Thymus (tissue), 11 donors: ENCODE data around the gene MRPS34. TPM values are rescaled to one million over a fixed set of nuclear protein-coding genes. Genes with fewer than 3 reads are reported as not detected.
A peak's percentile ranks its signal among the peaks of the same experiment; 100 is the strongest.

Source experiments
- DNase-seq, 9 donors: peaks; one replicate each; pipeline ENCODE4 v3.0.0-alpha.2; 2013; ENCODE audit warnings: low spot score in 9 of 9, low read depth in 6 of 9, missing footprints in 1 of 9
- H3K27ac ChIP-seq, 2 donors: one replicate each; pipeline ENCODE4 v1.5.1; 2013; ENCODE audit warnings: control low read depth in 1 of 2, low read depth in 1 of 2, low read length in 1 of 2, mild to moderate bottlenecking in 1 of 2, moderate library complexity in 1 of 2
- H3K27me3 ChIP-seq, 2 donors: one replicate each; pipeline ENCODE4 v1.5.1; 2013; ENCODE audit warnings: low read length in 1 of 2; ENCODE audit not compliant: control insufficient read depth in 2 of 2, insufficient read depth in 1 of 2
- H3K36me3 ChIP-seq, 2 donors: one replicate each; pipeline ENCODE4 v1.5.1; 2013; ENCODE audit warnings: low read length in 1 of 2, mild to moderate bottlenecking in 1 of 2, moderate library complexity in 1 of 2; ENCODE audit not compliant: control insufficient read depth in 2 of 2, insufficient read depth in 2 of 2
- H3K4me1 ChIP-seq, 2 donors: one replicate each; pipeline ENCODE4 v1.5.1; 2013; ENCODE audit warnings: low read length in 2 of 2; ENCODE audit not compliant: control insufficient read depth in 2 of 2, insufficient read depth in 2 of 2
- H3K4me3 ChIP-seq, 2 donors: one replicate each; pipeline ENCODE4 v1.5.1; 2013; ENCODE audit warnings: low read length in 2 of 2, control low read depth in 1 of 2, mild to moderate bottlenecking in 1 of 2
- H3K9me3 ChIP-seq, 2 donors: one replicate each; pipeline ENCODE4 v1.5.1; 2013; ENCODE audit warnings: low read length in 1 of 2, mild to moderate bottlenecking in 1 of 2; ENCODE audit not compliant: control insufficient read depth in 2 of 2, insufficient read depth in 1 of 2
- WGBS: extraction: QIAGEN DNeasy Blood & Tissue Kit; methylation state at CpG from one replicate; pipeline ENCODE4 v1.1.7; 2013; 5-methylcytosine and 5-hydroxymethylcytosine counted together
- polyA plus RNA-seq: library from polyadenylated mRNA; stranded (reverse); fragments of 200-250 nt; gene quantifications from one replicate; pipeline ENCODE4 v1.2.3, GENCODE V29; 2013
- total RNA-seq: library from RNA; stranded (reverse); fragments of 120-200 nt; gene quantifications from one replicate; pipeline ENCODE4 v1.2.4, GENCODE V29; 2013
- donor health status: healthy.

Gene MRPS34
- total and polyA plus RNA-seq, 2 donors: 101 to 103 TPM

GRCh38 chr16:1723450-1724147, 49.3 kb downstream of the MRPS34 start:
- Histone ChIP-seq H3K9me3 (peaks cover 0 to 7% of the 10 kb centered on the region in 2 donors), H3K27ac (peak overlapping the region in 1 of 2 donors; percentile 42), H3K36me3 (peaks cover 37 to 41% of the 10 kb centered on the region in 2 donors), H3K4me3 (no peak overlapping the region), H3K4me1 (peaks cover 8 to 22% of the 10 kb centered on the region in 2 donors), H3K27me3 (no peaks in the 10 kb centered on the region)
- WGBS: 67% methylated on average over 6 of the region's 6 CpGs
- peak in 3 of 9 donors; percentile 43 to 56 (median 52) for DNase-seq

Other genes starting within 250 kb of the MRPS34 start
- 10.3 TPM for gene TMEM204, start 239.5 kb downstream of the MRPS34 start, total RNA-seq
- gene TMEM204, start 239.5 kb downstream of the MRPS34 start, polyA plus RNA-seq: 29.3 TPM
- 8.5 TPM for gene IFT140, start 161.1 kb downstream of the MRPS34 start, total RNA-seq
- 12.0 TPM for gene IFT140, start 161.1 kb downstream of the MRPS34 start, polyA plus RNA-seq
- gene CRAMP1, start 160.8 kb downstream of the MRPS34 start, total RNA-seq: 4.7 TPM
- gene CRAMP1, start 160.8 kb downstream of the MRPS34 start, polyA plus RNA-seq: 12.2 TPM
- gene JPT2, start 94.9 kb downstream of the MRPS34 start, total RNA-seq: 35.1 TPM
- 31.4 TPM for gene JPT2, start 94.9 kb downstream of the MRPS34 start, polyA plus RNA-seq
- 36.0 TPM for gene MAPK8IP3, start 66.9 kb downstream of the MRPS34 start, total RNA-seq
- 129 TPM for gene MAPK8IP3, start 66.9 kb downstream of the MRPS34 start, polyA plus RNA-seq
- gene NME3, start 1.6 kb downstream of the MRPS34 start, total RNA-seq: 34.7 TPM
- gene NME3, start 1.6 kb downstream of the MRPS34 start, polyA plus RNA-seq: 163 TPM
- gene EME2, start 324 bp downstream of the MRPS34 start, total RNA-seq: 6.1 TPM
- 13.1 TPM for gene EME2, start 324 bp downstream of the MRPS34 start, polyA plus RNA-seq
- 68.1 TPM for gene SPSB3, start 9.4 kb upstream of the MRPS34 start, total RNA-seq
- 282 TPM for gene SPSB3, start 9.4 kb upstream of the MRPS34 start, polyA plus RNA-seq
- 73.9 TPM for gene NUBP2, start 9.8 kb upstream of the MRPS34 start, total RNA-seq
- gene NUBP2, start 9.8 kb upstream of the MRPS34 start, polyA plus RNA-seq: 80.6 TPM
- 4.0 TPM for gene IGFALS, start 20.6 kb upstream of the MRPS34 start, total RNA-seq
- gene IGFALS, start 20.6 kb upstream of the MRPS34 start, polyA plus RNA-seq: 1.9 TPM
- gene HAGH, start 53.7 kb upstream of the MRPS34 start, total RNA-seq: 51.6 TPM
- 69.5 TPM for gene HAGH, start 53.7 kb upstream of the MRPS34 start, polyA plus RNA-seq
- gene FAHD1, start 54.1 kb upstream of the MRPS34 start, total RNA-seq: 22.5 TPM
- 23.6 TPM for gene FAHD1, start 54.1 kb upstream of the MRPS34 start, polyA plus RNA-seq
- gene MEIOB, start 99.0 kb upstream of the MRPS34 start, total RNA-seq: 1.1 TPM
- gene MEIOB, start 99.0 kb upstream of the MRPS34 start, polyA plus RNA-seq: 1.3 TPM
- 0.38 TPM for gene HS3ST6, start 145.3 kb upstream of the MRPS34 start, total RNA-seq
- gene HS3ST6, start 145.3 kb upstream of the MRPS34 start, polyA plus RNA-seq: 1.3 TPM
- gene MSRB1, start 170.1 kb upstream of the MRPS34 start, total RNA-seq: 10.7 TPM
- 44.2 TPM for gene MSRB1, start 170.1 kb upstream of the MRPS34 start, polyA plus RNA-seq
- gene RPL3L, start 181.6 kb upstream of the MRPS34 start, total RNA-seq: not detected
- 0.66 TPM for gene RPL3L, start 181.6 kb upstream of the MRPS34 start, polyA plus RNA-seq
- gene NDUFB10, start 186.4 kb upstream of the MRPS34 start, total RNA-seq: 103 TPM
- 129 TPM for gene NDUFB10, start 186.4 kb upstream of the MRPS34 start, polyA plus RNA-seq
- gene RPS2, start 191.7 kb upstream of the MRPS34 start, total RNA-seq: 2,266 TPM
- gene RPS2, start 191.7 kb upstream of the MRPS34 start, polyA plus RNA-seq: 2,485 TPM
- not detected for gene RNF151, start 193.7 kb upstream of the MRPS34 start, total RNA-seq
- 0.82 TPM for gene RNF151, start 193.7 kb upstream of the MRPS34 start, polyA plus RNA-seq
- gene TBL3, start 198.9 kb upstream of the MRPS34 start, total RNA-seq: 28.4 TPM
- 52.3 TPM for gene TBL3, start 198.9 kb upstream of the MRPS34 start, polyA plus RNA-seq
- gene NOXO1, start 208.3 kb upstream of the MRPS34 start, total RNA-seq: 2.2 TPM
- gene NOXO1, start 208.3 kb upstream of the MRPS34 start, polyA plus RNA-seq: 5.7 TPM
- 16.1 TPM for gene GFER, start 211.1 kb upstream of the MRPS34 start, total RNA-seq
- 28.0 TPM for gene GFER, start 211.1 kb upstream of the MRPS34 start, polyA plus RNA-seq
- gene SYNGR3, start 216.8 kb upstream of the MRPS34 start, total RNA-seq: 1.2 TPM
- gene SYNGR3, start 216.8 kb upstream of the MRPS34 start, polyA plus RNA-seq: 2.7 TPM
- 5.7 TPM for gene ZNF598, start 236.7 kb upstream of the MRPS34 start, total RNA-seq
- gene ZNF598, start 236.7 kb upstream of the MRPS34 start, polyA plus RNA-seq: 46.2 TPM
- 0.66 TPM for gene NPW, start 246.7 kb upstream of the MRPS34 start, total RNA-seq
- 1.2 TPM for gene NPW, start 246.7 kb upstream of the MRPS34 start, polyA plus RNA-seq